PC-9 (cell line): Measurements from ENCODE around the gene GYPB. TPM values are rescaled to one million over a fixed set of nuclear protein-coding genes. Genes with fewer than 3 reads are reported as not detected.
"Not testable (repeated sequence)": the region's sequence is repeated elsewhere in the genome, so short reads cannot be mapped to it uniquely, and the experiment has no call there.

Experiments used
- BruUV-seq: library from RNA; stranded (reverse); fragments of 400-500 nt; replicated peaks from 2 replicates; lab custom pipeline; 2021; lab: Mats Ljungman, UMichigan
- CTCF ChIA-PET: fragments of 300-600 bp; sonication (Branson Sonifier 250); formaldehyde crosslinking; loops from one replicate; lab custom pipeline; 2022; ENCODE audit warnings: antibody characterized with exemption; lab: Charles Lee
- POLR2A ChIA-PET: fragments of 300-600 bp; sonication (Branson Sonifier 250); formaldehyde crosslinking; loops from one replicate; lab custom pipeline; 2022; ENCODE audit warnings: antibody characterized with exemption; ENCODE audit not compliant: unreplicated experiment; lab: Charles Lee
- DNase-seq, 2 experiments: peaks; one replicate each; pipeline versions ENCODE4 v3.0.0 to v3.0.0-alpha.2; 2015 to 2022; ENCODE audit warnings: mixed read lengths in 1 of 2
- H2AFZ ChIP-seq: fragments of 200-600 bp; sonication (generic); 2 replicates; pipeline ENCODE4 v1.8.1; 2017; ENCODE audit warnings: antibody characterized with exemption
- H3F3A ChIP-seq: fragments of 200-600 bp; sonication (generic); 2 replicates; pipeline ENCODE4 v1.8.1; 2017; ENCODE audit warnings: antibody characterized with exemption, mild to moderate bottlenecking, low read depth; ENCODE audit not compliant: insufficient read depth
- H3K27ac ChIP-seq: fragments of 200-600 bp; sonication (generic); 2 replicates; pipeline ENCODE4 v1.6.1; 2016; ENCODE audit warnings: mixed run types
- H3K27me3 ChIP-seq: fragments of 200-600 bp; sonication (generic); 2 replicates; pipeline ENCODE4 v1.6.1; 2016; ENCODE audit warnings: low read depth, mixed run types; ENCODE audit not compliant: insufficient read depth
- H3K36me3 ChIP-seq: fragments of 200-600 bp; sonication (generic); 2 replicates; pipeline ENCODE4 v1.6.1; 2016; ENCODE audit warnings: low read depth, mixed run types
- H3K4me1 ChIP-seq: fragments of 200-600 bp; sonication (generic); replicated peaks from 2 replicates; pipeline ENCODE4 v1.6.1; 2016; ENCODE audit warnings: mixed run types; ENCODE audit not compliant: insufficient read depth
- H3K4me2 ChIP-seq: fragments of 200-600 bp; sonication (generic); 2 replicates; pipeline ENCODE4 v1.6.1; 2017; ENCODE audit warnings: mixed run types
- H3K4me3 ChIP-seq: fragments of 200-600 bp; sonication (generic); 2 replicates; pipeline ENCODE4 v1.6.1; 2016; ENCODE audit warnings: mixed run types
- H3K79me2 ChIP-seq: fragments of 200-600 bp; sonication (generic); 2 replicates; pipeline ENCODE4 v1.6.1; 2017; ENCODE audit warnings: low read depth, mixed run types
- H3K9me2 ChIP-seq: fragments of 200-600 bp; sonication (generic); 2 replicates; pipeline ENCODE4 v1.8.1; 2017; ENCODE audit warnings: mild to moderate bottlenecking; ENCODE audit not compliant: insufficient read depth
- H3K9me3 ChIP-seq: fragments of 200-600 bp; sonication (generic); 2 replicates; pipeline ENCODE4 v1.8.1; 2016; ENCODE audit warnings: low read depth; ENCODE audit not compliant: insufficient read depth
- H4K20me1 ChIP-seq: fragments of 200-600 bp; sonication (generic); 2 replicates; pipeline ENCODE4 v1.8.1; 2017; ENCODE audit not compliant: insufficient read depth
- CTCF ChIP-seq: fragments of 200-600 bp; sonication (generic); conservative IDR thresholded peaks from 2 replicates; pipeline ENCODE4 v1.6.1; 2017; ENCODE audit warnings: mixed run types, antibody characterized with exemption, mild to moderate bottlenecking, moderate library complexity
- EZH2 ChIP-seq: fragments of 200-600 bp; sonication (generic); IDR thresholded peaks from 2 replicates; pipeline ENCODE4 v1.8.0; 2017; ENCODE audit warnings: antibody characterized with exemption, low read depth
- intact Hi-C: fragments of 100-400 bp; cut with micrococcal nuclease; formaldehyde crosslinking; loops from one replicate; pipeline ENCODE4 v1.10.0; 2022; ENCODE audit not compliant: unreplicated experiment
- total RNA-seq: library from RNA; stranded (reverse); gene quantifications from 2 replicates; pipeline ENCODE4 v1.2.3, GENCODE V29; 2021

Gene GYPB
- total RNA-seq, 1 experiment from 2014 or later = not detected

GRCh38 chr4:143986180-143986579 lies 33.0 kb downstream of the GYPB start:
- H3K9me2 ChIP-seq = no peaks in the 10 kb centered on the region
- no peak for DNase-seq
- no TSS peak for BruUV-seq
- no peak overlapping the region for H3K4me2 ChIP-seq
- H3K9me3 ChIP-seq = no peaks in the 10 kb centered on the region
- no peaks in the 10 kb centered on the region for H3K79me2 ChIP-seq
- TF ChIP-seq EZH2 (no peak), CTCF (no peak)
- H3K4me3 ChIP-seq = no peak overlapping the region
- H3F3A ChIP-seq = no peaks in the 10 kb centered on the region
- no peaks in the 10 kb centered on the region for H3K36me3 ChIP-seq
- H4K20me1 ChIP-seq = no peaks in the 10 kb centered on the region
- no peak overlapping the region for H3K27ac ChIP-seq
- CTCF ChIA-PET = no interaction called here
- POLR2A ChIA-PET = no interaction called here
- H3K4me1 ChIP-seq = no peaks in the 10 kb centered on the region
- intact Hi-C loops = no loop called here
- H3K27me3 ChIP-seq = no peaks in the 10 kb centered on the region
- no peak overlapping the region for H2AFZ ChIP-seq

- H3K27ac ChIP-seq, H2AFZ ChIP-seq, H3K9me3 ChIP-seq, DNase-seq, POLR2A ChIA-PET, intact Hi-C loops, H3F3A ChIP-seq, H3K4me2 ChIP-seq, BruUV-seq, H3K79me2 ChIP-seq, CTCF ChIA-PET, H4K20me1 ChIP-seq, H3K27me3 ChIP-seq, H3K4me1 ChIP-seq, H3K36me3 ChIP-seq, H3K4me3 ChIP-seq, H3K9me2 ChIP-seq: not testable (repeated sequence)
These were observed 38.4 kb downstream of the GYPB start for GRCh38 chr4:143980776-143981175.

- BruUV-seq, H3K36me3 ChIP-seq, H3K27me3 ChIP-seq, H3K4me2 ChIP-seq, H3K4me3 ChIP-seq, DNase-seq, POLR2A ChIA-PET, CTCF ChIA-PET, H3F3A ChIP-seq, H3K9me2 ChIP-seq, H3K9me3 ChIP-seq, H2AFZ ChIP-seq, H3K4me1 ChIP-seq, H3K79me2 ChIP-seq, H3K27ac ChIP-seq, H4K20me1 ChIP-seq, intact Hi-C loops: not testable (repeated sequence)
These were observed 43.7 kb downstream of the GYPB start for GRCh38 chr4:143975527-143975926.

- CTCF ChIA-PET, H3K9me3 ChIP-seq, DNase-seq, H2AFZ ChIP-seq, H4K20me1 ChIP-seq, H3K9me2 ChIP-seq, H3K4me3 ChIP-seq, H3K36me3 ChIP-seq, H3K4me2 ChIP-seq, H3K27me3 ChIP-seq, POLR2A ChIA-PET, BruUV-seq, H3K4me1 ChIP-seq, H3K27ac ChIP-seq, H3K79me2 ChIP-seq, H3F3A ChIP-seq: not testable (repeated sequence)
- intact Hi-C loops = loop anchor here (5.0 kb wide), 1 partner anchor 122 kb away; no protein-coding TSS in a partner anchor
These were observed 45.2 kb downstream of the GYPB start for GRCh38 chr4:143974021-143974420.

- no TSS peak for BruUV-seq
- no peaks in the 10 kb centered on the region for H3K9me2 ChIP-seq
- TF ChIP-seq EZH2 = no peak
- no peak for TF ChIP-seq CTCF
These were observed 58.1 kb downstream of the GYPB start for GRCh38 chr4:143961075-143961474.

GRCh38 chr4:143955306-143955705 lies 63.9 kb downstream of the GYPB start:
- H3K36me3 ChIP-seq, intact Hi-C loops, H3K27me3 ChIP-seq, H3F3A ChIP-seq, H2AFZ ChIP-seq, DNase-seq, H3K79me2 ChIP-seq, H3K9me2 ChIP-seq, CTCF ChIA-PET, H3K9me3 ChIP-seq, H3K4me2 ChIP-seq, H3K4me3 ChIP-seq, H4K20me1 ChIP-seq, H3K27ac ChIP-seq, H3K4me1 ChIP-seq, POLR2A ChIA-PET, BruUV-seq: not testable (repeated sequence)

More at GRCh38 chr4:143961075-143961474, 58.1 kb downstream of the GYPB start:
- Histone ChIP-seq H3K9me3 (no peaks in the 10 kb centered on the region), H3F3A (no peaks in the 10 kb centered on the region), H3K4me3 (no peak overlapping the region), H3K4me2 (no peak overlapping the region), H4K20me1 (no peaks in the 10 kb centered on the region), H3K79me2 (no peaks in the 10 kb centered on the region), H3K36me3 (no peaks in the 10 kb centered on the region), H3K4me1 (no peaks in the 10 kb centered on the region), H2AFZ (no peak overlapping the region), H3K27ac (no peak overlapping the region), H3K27me3 (no peaks in the 10 kb centered on the region)
- no peak for DNase-seq
- intact Hi-C loops = no loop called here
- POLR2A ChIA-PET = no interaction called here
- CTCF ChIA-PET = no interaction called here
